NCI-H345 (cell line): ENCODE measurements around the gene UTP20.
"Not testable (repeated sequence)": the region's sequence is repeated elsewhere in the genome, so short reads cannot be mapped to it uniquely, and the experiment has no call there.

Source experiments
- DNase-seq: peaks from one replicate; lab custom pipeline; 2025; lab: John Stamatoyannopoulos, UW

Gene UTP20

GRCh38 chr12:101327546-101327945 lies 47.6 kb downstream of the UTP20 start:
- no peak for DNase-seq

DNA sequence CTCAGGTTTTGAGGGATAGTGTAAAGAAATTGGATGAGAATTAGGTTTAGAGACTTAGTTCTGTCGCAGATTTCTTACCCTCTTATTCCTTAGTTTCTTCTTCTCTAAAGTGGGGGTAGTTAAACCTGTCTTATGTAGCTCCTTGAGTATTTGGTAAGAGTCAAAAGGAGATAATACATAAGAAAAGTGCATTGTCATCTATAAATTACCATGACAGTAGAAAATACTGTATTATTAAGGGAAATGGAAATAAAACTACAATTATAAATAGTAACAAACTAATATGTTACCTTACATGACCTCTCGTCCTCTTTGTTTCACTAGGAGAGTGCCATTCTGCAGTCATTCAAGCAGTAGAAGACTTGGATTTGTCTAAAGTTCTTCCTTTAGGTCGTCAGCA lies 49.0 kb downstream of the UTP20 start:
- DNase-seq: no peak

- DNase-seq: no peak
Observed at GRCh38 chr12:101330631-101331030, 50.7 kb downstream of the UTP20 start.

- DNase-seq: no peak
Observed at GRCh38 chr12:101336437-101336836, 56.5 kb downstream of the UTP20 start.

DNA sequence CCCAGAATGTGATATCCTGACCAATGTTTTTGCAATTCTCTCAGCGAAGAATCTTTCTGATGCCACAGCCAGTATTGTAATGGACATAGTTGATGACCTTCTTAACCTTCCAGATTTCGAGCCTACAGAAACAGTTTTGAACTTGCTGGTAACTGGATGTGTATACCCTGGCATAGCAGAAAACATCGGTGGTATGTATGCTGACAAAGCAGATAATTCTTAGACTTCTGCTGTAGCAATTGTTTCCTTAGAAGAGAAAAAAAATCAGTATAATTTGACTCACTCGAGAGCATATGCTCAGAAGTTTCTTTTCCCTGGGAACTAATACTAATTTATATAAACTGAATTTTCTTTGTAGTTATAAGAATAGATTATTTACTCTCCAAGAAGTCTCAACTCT lies 58.2 kb downstream of the UTP20 start:
- DNase-seq: no peak

GRCh38 chr12:101343893-101344292 lies 64.0 kb downstream of the UTP20 start:
- DNase-seq: no peak

DNA sequence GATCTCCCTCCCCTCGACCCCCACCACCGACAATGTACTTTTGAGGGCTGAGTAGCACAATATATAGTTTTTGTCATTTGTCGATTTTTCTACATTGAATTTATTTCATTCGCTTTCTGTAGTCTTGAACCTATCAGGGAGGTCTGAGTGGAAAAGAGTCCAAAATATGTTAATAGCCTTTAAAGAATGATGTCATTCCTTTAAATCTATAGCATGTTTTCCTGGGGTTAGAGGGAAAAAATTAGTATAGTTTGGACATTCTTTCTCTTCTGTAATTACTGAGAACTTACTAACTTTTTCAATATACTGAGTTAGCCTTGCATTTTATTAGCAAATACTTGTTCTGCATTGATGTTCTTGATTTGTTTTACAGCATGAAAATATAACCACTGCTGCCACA lies 71.8 kb downstream of the UTP20 start:
- DNase-seq: no peak

GRCh38 chr12:101356794-101357193 lies 76.9 kb downstream of the UTP20 start:
- DNase-seq: no peak

- DNase-seq: no peak
Observed at GRCh38 chr12:101361455-101361854, 81.5 kb downstream of the UTP20 start.

GRCh38 chr12:101368016-101368415 lies 88.1 kb downstream of the UTP20 start:
- no peak for DNase-seq

- DNase-seq: no peak
Observed at GRCh38 chr12:101372431-101372830, 92.5 kb downstream of the UTP20 start.

DNA sequence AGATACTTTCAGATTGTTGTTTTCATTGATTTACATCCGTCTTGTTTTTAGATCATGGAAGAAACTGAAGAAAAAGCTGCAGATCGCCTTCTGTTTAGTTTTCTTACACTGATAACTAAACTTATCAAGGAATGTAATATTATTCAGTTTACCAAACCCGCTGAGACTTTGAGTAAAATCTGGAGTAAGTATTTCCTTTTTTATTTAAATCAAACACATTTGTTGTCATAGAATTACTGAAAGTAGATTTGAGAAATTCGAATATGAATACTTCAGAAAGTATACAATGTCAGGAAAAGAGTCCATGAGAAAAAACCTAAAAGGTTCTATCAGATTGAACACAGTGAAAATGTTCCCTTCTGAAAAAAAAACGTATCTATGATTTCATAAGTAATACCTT lies 95.7 kb downstream of the UTP20 start:
- DNase-seq: no peak

DNA sequence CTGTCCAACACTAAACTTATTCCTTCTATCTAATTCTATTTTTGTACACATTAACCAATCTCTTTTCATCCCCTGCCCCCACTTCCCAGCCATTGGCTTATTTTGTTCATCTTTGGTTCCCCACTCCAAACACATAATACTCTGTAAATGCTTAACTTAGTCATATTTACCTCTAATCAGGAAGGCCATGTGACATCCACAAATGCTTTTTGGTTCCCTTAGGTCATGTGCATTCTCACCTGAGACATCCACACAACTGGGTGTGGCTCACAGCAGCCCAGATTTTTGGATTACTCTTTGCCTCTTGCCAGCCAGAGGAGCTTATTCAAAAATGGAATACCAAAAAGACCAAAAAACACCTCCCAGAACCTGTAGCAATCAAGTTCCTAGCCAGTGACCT lies 99.2 kb downstream of the UTP20 start:
- no peak for DNase-seq

GRCh38 chr12:101391181-101391580 lies 111.3 kb downstream of the UTP20 start:
- not testable (repeated sequence) for DNase-seq

GRCh38 chr12:101407049-101407435 lies 127.1 kb downstream of the UTP20 start:
- DNase-seq: peak; percentile 31

DNA sequence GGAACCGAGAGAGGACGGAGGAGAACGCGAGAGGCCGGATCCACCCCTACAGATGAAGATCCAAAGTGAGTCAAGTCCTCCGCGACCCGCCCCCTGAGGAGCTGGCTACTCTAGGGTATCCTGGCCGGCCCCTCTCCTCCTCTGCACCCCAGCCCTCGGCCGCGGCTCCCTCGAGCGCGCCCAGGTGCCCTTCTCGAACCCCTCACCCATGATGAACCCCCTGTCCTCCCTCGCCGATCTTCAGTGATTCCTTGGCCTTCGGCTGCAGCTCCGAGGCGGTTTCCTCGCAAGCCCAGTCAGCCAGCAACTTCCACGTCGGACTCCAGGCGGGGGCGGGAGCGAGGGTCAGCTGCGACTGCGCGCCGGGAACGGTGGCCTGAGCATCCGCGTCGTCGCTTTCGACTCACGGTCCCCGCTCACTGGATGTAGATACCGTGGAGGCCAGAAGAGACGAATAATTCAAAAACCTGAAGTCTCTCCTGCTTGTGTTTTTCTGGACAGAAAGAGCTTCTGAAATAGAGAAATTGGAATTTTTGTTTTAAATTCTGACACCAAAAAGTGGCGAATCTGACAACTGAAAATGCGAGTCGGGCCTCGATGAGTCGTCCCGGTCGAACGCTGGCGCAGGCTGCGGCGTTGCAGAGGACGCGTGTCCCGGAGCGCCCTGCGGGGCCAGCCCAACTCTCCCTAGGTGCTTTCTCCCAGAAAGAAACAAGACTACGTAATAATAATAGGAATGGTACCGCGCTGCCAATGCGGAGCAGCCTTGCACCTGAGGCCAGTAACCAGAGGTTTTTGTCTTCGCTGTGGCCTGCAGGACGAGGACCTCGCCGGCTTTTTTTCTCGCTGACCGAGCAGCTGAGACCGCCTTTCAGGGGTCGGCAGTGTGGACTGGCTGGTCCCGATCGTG lies 127.8 kb downstream of the UTP20 start, which contains the start of gene ARL1:
Gene ARL1 (minus strand): TSS at position 337 of the 910 bp plus-strand sequence. CDS start 127 bp downstream, at position 210.
- peak; percentile 90 for DNase-seq

DNA sequence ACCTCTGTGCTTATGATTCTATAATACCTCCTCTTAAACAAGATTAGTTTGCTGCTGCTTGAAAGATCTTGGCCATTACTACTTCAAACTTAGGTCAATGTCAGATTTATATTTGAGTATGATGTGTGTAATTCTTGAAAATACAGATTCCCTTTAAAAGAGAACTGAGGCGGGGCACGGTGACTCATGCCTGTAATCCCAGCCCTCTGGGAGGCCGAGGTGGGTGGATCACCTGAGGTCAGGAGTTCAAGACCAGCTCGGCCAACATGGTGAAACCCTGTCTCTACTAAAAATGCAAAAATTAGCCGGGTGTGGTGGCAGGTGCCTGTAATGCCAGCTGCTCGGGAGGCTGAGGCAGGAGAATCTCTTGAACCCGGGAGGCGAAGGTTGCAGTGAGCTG lies 130.3 kb downstream of the UTP20 start:
- not testable (repeated sequence) for DNase-seq

GRCh38 chr12:101414533-101415119 lies 134.7 kb downstream of the UTP20 start:
- DNase-seq: peak; percentile 44

- DNase-seq: no peak
Observed at GRCh38 chr12:101415228-101415627, 135.3 kb downstream of the UTP20 start.

GRCh38 chr12:101422066-101422465 lies 142.2 kb downstream of the UTP20 start:
- not testable (repeated sequence) for DNase-seq

GRCh38 chr12:101424620-101425019 lies 144.7 kb downstream of the UTP20 start:
- no peak for DNase-seq

DNA sequence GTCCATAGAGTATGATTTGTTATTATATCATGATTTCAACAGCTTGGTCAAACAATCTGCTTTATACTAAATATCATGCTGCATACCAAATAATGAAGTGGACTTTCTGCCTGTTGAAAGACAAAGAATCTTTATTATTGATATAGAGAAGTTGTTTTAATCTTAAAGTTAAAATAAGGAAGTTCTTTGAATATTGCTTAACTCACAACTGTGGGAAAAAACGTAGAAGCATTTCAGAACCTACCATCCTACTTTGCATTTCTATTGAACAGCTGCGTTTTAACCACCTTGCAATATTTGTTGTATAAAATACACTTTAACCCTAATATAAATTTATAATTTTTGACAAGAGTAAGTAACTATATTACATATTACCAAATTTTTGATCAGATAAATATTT lies 150.6 kb downstream of the UTP20 start:
- DNase-seq: no peak

GRCh38 chr12:101436136-101436535 lies 156.2 kb downstream of the UTP20 start:
- no peak for DNase-seq
